ENCODE results near the gene SYT9.

SYT9 gene

GRCh38 chr11:7353100-7353499 is 101.4 kb downstream of the SYT9 start:
- no peaks in the 10 kb centered on the region for H4K20me1 ChIP-seq (ENCODE audit: insufficient read depth, low read length)
- TF ChIP-seq EZH2phosphoT487 (IDR thresholded peaks at IDR 0.05; ENCODE audit: low read depth) (no peak), CTCF (IDR thresholded peaks at IDR 0.05; ENCODE audit: low read depth, low read length) (peak; percentile 88)
- no peaks in the 10 kb centered on the region for H3K27me3 ChIP-seq (ENCODE audit: low read depth, low read length)
- no peaks in the 10 kb centered on the region for H3K79me2 ChIP-seq (ENCODE audit: low read length)
- H3K4me1 ChIP-seq (ENCODE audit: low read length), result peaks cover 4% of the 10 kb centered on the region
- no peaks in the 10 kb centered on the region for H3K9me3 ChIP-seq (ENCODE audit: insufficient read depth, low read length)
- no peak overlapping the region for H3K9ac ChIP-seq (ENCODE audit: low read length)
- peak overlapping the region; percentile 89 for H2AFZ ChIP-seq (ENCODE audit: low read depth, low read length)
- no peak overlapping the region for H3K27ac ChIP-seq (ENCODE audit: low read length)
- H3K4me3 ChIP-seq (ENCODE audit: low read length), result peak overlapping the region; percentile 59
- no peaks in the 10 kb centered on the region for H3K36me3 ChIP-seq (replicated peaks; ENCODE audit: low read depth, low read length)
- peak overlapping the region; percentile 65 for H3K4me2 ChIP-seq (ENCODE audit: low read length)

- no peaks in the 10 kb centered on the region for H3K36me3 ChIP-seq (replicated peaks; ENCODE audit: low read depth, low read length)
- 0 out of 2 replicates have a peak overlapping the region, but pooled peaks have one; percentile 45 for H2AFZ ChIP-seq (ENCODE audit: low read depth, low read length)
- no peaks in the 10 kb centered on the region for H3K79me2 ChIP-seq (ENCODE audit: low read length)
- H3K9me3 ChIP-seq (ENCODE audit: insufficient read depth, low read length), result no peaks in the 10 kb centered on the region
- H3K27me3 ChIP-seq (ENCODE audit: low read depth, low read length), result no peaks in the 10 kb centered on the region
- no peak overlapping the region for H3K9ac ChIP-seq (ENCODE audit: low read length)
- H3K4me1 ChIP-seq (ENCODE audit: low read length), result 0 out of 2 replicates have a peak, but pooled peaks cover 5% of the 10 kb centered on the region
- H3K4me3 ChIP-seq (ENCODE audit: low read length), result no peak overlapping the region
- no peak overlapping the region for H3K4me2 ChIP-seq (ENCODE audit: low read length)
- H3K27ac ChIP-seq (ENCODE audit: low read length), result no peak overlapping the region
- H4K20me1 ChIP-seq (ENCODE audit: insufficient read depth, low read length), result no peaks in the 10 kb centered on the region
- TF ChIP-seq EZH2phosphoT487 (IDR thresholded peaks at IDR 0.05; ENCODE audit: low read depth) (no peak), CTCF (IDR thresholded peaks at IDR 0.05; ENCODE audit: low read depth, low read length) (no peak)
Observed at GRCh38 chr11:7364660-7365059, 113.0 kb downstream of the SYT9 start.

- H3K36me3 ChIP-seq (replicated peaks; ENCODE audit: low read depth, low read length), result no peaks in the 10 kb centered on the region
- 0 out of 2 replicates have a peak, but pooled peaks cover 5% of the 10 kb centered on the region for H3K4me1 ChIP-seq (ENCODE audit: low read length)
- H2AFZ ChIP-seq (ENCODE audit: low read depth, low read length), result no peak overlapping the region
- no peak overlapping the region for H3K9ac ChIP-seq (ENCODE audit: low read length)
- no peaks in the 10 kb centered on the region for H4K20me1 ChIP-seq (ENCODE audit: insufficient read depth, low read length)
- H3K4me2 ChIP-seq (ENCODE audit: low read length), result no peak overlapping the region
- no peaks in the 10 kb centered on the region for H3K79me2 ChIP-seq (ENCODE audit: low read length)
- H3K4me3 ChIP-seq (ENCODE audit: low read length), result no peak overlapping the region
- H3K27me3 ChIP-seq (ENCODE audit: low read depth, low read length), result no peaks in the 10 kb centered on the region
- H3K27ac ChIP-seq (ENCODE audit: low read length), result no peak overlapping the region
- TF ChIP-seq CTCF (IDR thresholded peaks at IDR 0.05; ENCODE audit: low read depth, low read length) (no peak), EZH2phosphoT487 (IDR thresholded peaks at IDR 0.05; ENCODE audit: low read depth) (no peak)
- no peaks in the 10 kb centered on the region for H3K9me3 ChIP-seq (ENCODE audit: insufficient read depth, low read length)
Observed at GRCh38 chr11:7367803-7368202, 116.1 kb downstream of the SYT9 start.

GRCh38 chr11:7376386-7376785 is 124.7 kb downstream of the SYT9 start:
- Histone ChIP-seq H2AFZ (ENCODE audit: low read depth, low read length) (no peak overlapping the region), H3K79me2 (ENCODE audit: low read length) (no peaks in the 10 kb centered on the region), H3K27ac (ENCODE audit: low read length) (no peak overlapping the region), H3K9ac (ENCODE audit: low read length) (no peak overlapping the region), H3K4me2 (ENCODE audit: low read length) (no peak overlapping the region), H3K36me3 (replicated peaks; ENCODE audit: low read depth, low read length) (no peaks in the 10 kb centered on the region), H3K4me3 (ENCODE audit: low read length) (no peak overlapping the region), H3K9me3 (ENCODE audit: insufficient read depth, low read length) (no peaks in the 10 kb centered on the region), H4K20me1 (ENCODE audit: insufficient read depth, low read length) (no peaks in the 10 kb centered on the region), H3K4me1 (ENCODE audit: low read length) (peaks cover 3% of the 10 kb centered on the region), H3K27me3 (ENCODE audit: low read depth, low read length) (no peaks in the 10 kb centered on the region)
- TF ChIP-seq CTCF (IDR thresholded peaks at IDR 0.05; ENCODE audit: low read depth, low read length), result no peak
- no peak for TF ChIP-seq EZH2phosphoT487 (IDR thresholded peaks at IDR 0.05; ENCODE audit: low read depth)
